OCI-LY7 (cell line): Measurements from ENCODE around the gene ENO1. TPM values are rescaled to one million over a fixed set of nuclear protein-coding genes. Genes with fewer than 3 reads are reported as not detected.
"Not testable (repeated sequence)": the region's sequence is repeated elsewhere in the genome, so short reads cannot be mapped to it uniquely, and the experiment has no call there.

ENCODE experiments used
- BruUV-seq: library from RNA; stranded (reverse); fragments of 400-500 nt; replicated peaks from 2 replicates; lab custom pipeline; 2021; lab: Mats Ljungman, UMichigan
- CTCF ChIA-PET: fragments of 300-600 bp; sonication (Branson Sonifier 250); formaldehyde crosslinking; loops from one replicate; lab custom pipeline; 2022; ENCODE audit warnings: antibody characterized with exemption; ENCODE audit not compliant: unreplicated experiment; lab: Charles Lee
- POLR2A ChIA-PET: fragments of 300-600 bp; sonication (Branson Sonifier 250); formaldehyde crosslinking; loops from one replicate; lab custom pipeline; 2022; ENCODE audit warnings: antibody characterized with exemption; lab: Charles Lee
- DNase-seq: peaks from one replicate; pipeline ENCODE4 v3.0.0-alpha.2; 2015; ENCODE audit warnings: low spot score
- H2AFZ ChIP-seq: fragments of 200-600 bp; sonication (generic), shearing (Covaris generic); 2 replicates; pipeline ENCODE4 v1.6.1; 2014; ENCODE audit warnings: mild to moderate bottlenecking, antibody characterized with exemption, low read length, moderate library complexity
- H3K27ac ChIP-seq: fragments of 200-600 bp; sonication (generic); 2 replicates; pipeline ENCODE4 v1.5.1; 2014; ENCODE audit warnings: mixed run types, low read depth, mild to moderate bottlenecking, moderate library complexity, low read length, inconsistent platforms; ENCODE audit not compliant: poor library complexity, severe bottlenecking
- H3K36me3 ChIP-seq: fragments of 200-600 bp; sonication (generic); 2 replicates; pipeline ENCODE4 v1.6.1; 2014; ENCODE audit warnings: mild to moderate bottlenecking, antibody characterized with exemption, low read length, moderate library complexity, mixed read lengths; ENCODE audit not compliant: insufficient read depth
- H3K4me1 ChIP-seq: fragments of 200-600 bp; sonication (generic); 2 replicates; pipeline ENCODE4 v1.5.1; 2014; ENCODE audit warnings: mild to moderate bottlenecking, low read length; ENCODE audit not compliant: insufficient read depth, poor library complexity, severe bottlenecking
- H3K4me2 ChIP-seq: fragments of 200-600 bp; sonication (generic); 2 replicates; pipeline ENCODE4 v1.6.1; 2014; ENCODE audit warnings: mild to moderate bottlenecking, low read length
- H3K4me3 ChIP-seq: fragments of 200-600 bp; sonication (generic); 2 replicates; pipeline ENCODE4 v1.5.1; 2014; ENCODE audit warnings: mild to moderate bottlenecking, low read depth, low read length; ENCODE audit not compliant: poor library complexity, severe bottlenecking
- H3K79me2 ChIP-seq: fragments of 200-600 bp; sonication (generic); 2 replicates; pipeline ENCODE4 v1.6.1; 2016; ENCODE audit warnings: low read depth, mild to moderate bottlenecking, low read length, moderate library complexity, mixed read lengths; ENCODE audit not compliant: insufficient read depth
- H3K9me2 ChIP-seq: fragments of 200-600 bp; sonication (generic); 2 replicates; pipeline ENCODE4 v1.6.1; 2016; ENCODE audit warnings: mild to moderate bottlenecking, low read length, mixed read lengths; ENCODE audit not compliant: insufficient read depth
- H3K9me3 ChIP-seq: fragments of 200-600 bp; sonication (generic); 2 replicates; pipeline ENCODE4 v1.6.1; 2014; ENCODE audit warnings: mild to moderate bottlenecking, mixed run types, low read length, mixed read lengths
- H4K20me1 ChIP-seq: fragments of 200-600 bp; sonication (generic); 2 replicates; pipeline ENCODE4 v1.6.1; 2014; ENCODE audit warnings: mild to moderate bottlenecking, antibody characterized with exemption, low read length, moderate library complexity, mixed read lengths; ENCODE audit not compliant: insufficient read depth
- CTCF ChIP-seq: fragments of 200-600 bp; sonication (generic); conservative IDR thresholded peaks from 2 replicates; pipeline ENCODE4 v1.5.1; 2014; ENCODE audit warnings: mild to moderate bottlenecking, antibody characterized with exemption, low read length, moderate library complexity, mixed read lengths
- EZH2phosphoT487 ChIP-seq: fragments of 200-600 bp; sonication (generic); IDR thresholded peaks from 2 replicates; pipeline ENCODE4 v1.6.1; 2018; ENCODE audit warnings: low read depth, borderline replicate concordance, mild to moderate bottlenecking, mixed run types, antibody characterized with exemption, low read length, moderate library complexity, mixed read lengths
- intact Hi-C: fragments of 100-400 bp; cut with micrococcal nuclease; formaldehyde crosslinking; loops from one replicate; pipeline ENCODE4 v1.10.0; 2022; ENCODE audit not compliant: unreplicated experiment
- total RNA-seq, 2 experiments: library from RNA; depleted of rRNA in 1 of 2; stranded (reverse); fragments of >200 nt in 1 of 2; shearing (Covaris generic) in 1 of 2; gene quantifications; 2 replicates each; pipeline ENCODE4 v1.2.3, GENCODE V29; 2014 to 2022

The ENO1 gene
- total RNA-seq, 2 experiments from 2014 or later, result 1,017 to 1,337 TPM

- Histone ChIP-seq H3K4me2 (no peak overlapping the region), H3K4me1 (no peaks in the 10 kb centered on the region), H3K79me2 (no peaks in the 10 kb centered on the region), H3K9me3 (no peaks in the 10 kb centered on the region), H4K20me1 (no peaks in the 10 kb centered on the region), H3K9me2 (no peaks in the 10 kb centered on the region), H3K36me3 (no peaks in the 10 kb centered on the region), H2AFZ (no peak overlapping the region), H3K27ac (no peak overlapping the region), H3K4me3 (no peak overlapping the region)
- no peak for TF ChIP-seq CTCF
- TF ChIP-seq EZH2phosphoT487, result no peak
- CTCF ChIA-PET, result no interaction called here
- POLR2A ChIA-PET, result no interaction called here
- DNase-seq, result no peak
- no TSS peak for BruUV-seq
- intact Hi-C loops, result no loop called here
Measured at GRCh38 chr1:8889103-8889846, 10.8 kb upstream of the ENO1 start.

GRCh38 chr1:8886589-8886988 is 8.1 kb upstream of the ENO1 start:
- no TSS peak for BruUV-seq
- no peaks in the 10 kb centered on the region for H3K9me2 ChIP-seq
- no peak overlapping the region for H2AFZ ChIP-seq
- DNase-seq, result no peak
- H3K4me1 ChIP-seq, result no peaks in the 10 kb centered on the region
- no peak overlapping the region for H3K4me2 ChIP-seq
- H4K20me1 ChIP-seq, result no peaks in the 10 kb centered on the region
- H3K36me3 ChIP-seq, result no peaks in the 10 kb centered on the region
- intact Hi-C loops, result no loop called here
- no peaks in the 10 kb centered on the region for H3K79me2 ChIP-seq
- no peak overlapping the region for H3K4me3 ChIP-seq
- TF ChIP-seq CTCF (no peak), EZH2phosphoT487 (no peak)
- ChIA-PET POLR2A (no interaction called here), CTCF (no interaction called here)
- no peak overlapping the region for H3K27ac ChIP-seq
- H3K9me3 ChIP-seq, result no peaks in the 10 kb centered on the region

GRCh38 chr1:8886031-8886524 is 7.6 kb upstream of the ENO1 start:
- H2AFZ ChIP-seq, H3K27ac ChIP-seq, DNase-seq, H3K4me3 ChIP-seq, H4K20me1 ChIP-seq, CTCF ChIA-PET, H3K79me2 ChIP-seq, POLR2A ChIA-PET, H3K4me2 ChIP-seq, H3K4me1 ChIP-seq, H3K9me3 ChIP-seq, H3K36me3 ChIP-seq, H3K9me2 ChIP-seq, intact Hi-C loops, BruUV-seq: not testable (repeated sequence)

GRCh38 chr1:8884105-8884504 is 5.6 kb upstream of the ENO1 start:
- H2AFZ ChIP-seq, BruUV-seq, H4K20me1 ChIP-seq, H3K9me3 ChIP-seq, CTCF ChIA-PET, DNase-seq, intact Hi-C loops, H3K4me3 ChIP-seq, H3K9me2 ChIP-seq, POLR2A ChIA-PET, H3K4me2 ChIP-seq, H3K27ac ChIP-seq, H3K36me3 ChIP-seq: not testable (repeated sequence)
- peaks cover 11% of the 10 kb centered on the region; the same call in 1 of the 2 replicates for H3K79me2 ChIP-seq
- peaks cover 14% of the 10 kb centered on the region for H3K4me1 ChIP-seq
